ENCODE results near the gene PARS2. TPM values are rescaled to one million over a fixed set of nuclear protein-coding genes. Genes with fewer than 3 reads are reported as not detected.

Gene PARS2
- 7.1 and 8.2 TPM in 2 replicates for total RNA-seq
- long read RNA-seq, transcript PARS2-201 (2 exons, 2,347 nt) = major isoform, 18 of 22 reads
- long read RNA-seq, partial matches to known transcripts = 0 of 22 reads
- long read RNA-seq, other reads (novel, unspliced or antisense) = 4 of 22 reads

- Mint-ChIP-seq H3K9me3 (no peaks in the 10 kb centered on the region), H3K4me3 (peak within 1 kb of the TSS; percentile 88)
- DNase-seq (ENCODE audit: low read depth, low spot score) = peak; percentile 91
Observed at GRCh38 chr1:54764133-54764921, at the start of gene PARS2. Gene PARS2, minus strand, starts transcription at chr1:54764523. Its CDS starts 5,362 bp downstream, at chr1:54759161.

DNA sequence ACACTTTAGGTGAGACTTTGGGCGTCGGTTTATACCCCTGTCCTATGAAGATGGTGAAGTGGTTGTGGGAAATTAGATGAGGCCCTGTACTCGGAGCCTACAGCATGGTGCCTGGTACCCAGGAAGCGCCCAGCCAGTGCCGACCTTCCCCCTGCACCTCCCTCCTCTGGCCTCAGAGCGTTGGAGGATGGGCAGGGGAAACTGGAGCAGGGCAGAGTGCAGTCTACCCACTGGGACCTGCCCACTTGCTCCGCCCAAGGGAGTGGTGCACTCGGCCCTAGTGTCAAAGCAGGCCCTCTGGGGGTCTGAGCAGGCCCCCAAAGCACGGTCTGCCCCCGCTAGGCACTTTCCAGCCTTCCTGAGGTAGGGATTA is 49.8 kb upstream of the PARS2 start:
- no peaks in the 10 kb centered on the region for H3K36me3 Mint-ChIP-seq (ENCODE audit: low read depth)
- peaks cover 14% of the 10 kb centered on the region for H3K27me3 Mint-ChIP-seq (ENCODE audit: low read depth)
- no peak for DNase-seq (ENCODE audit: low read depth, low spot score)
- H3K9me3 Mint-ChIP-seq = no peaks in the 10 kb centered on the region
- TF ChIP-seq, protein P1, sequence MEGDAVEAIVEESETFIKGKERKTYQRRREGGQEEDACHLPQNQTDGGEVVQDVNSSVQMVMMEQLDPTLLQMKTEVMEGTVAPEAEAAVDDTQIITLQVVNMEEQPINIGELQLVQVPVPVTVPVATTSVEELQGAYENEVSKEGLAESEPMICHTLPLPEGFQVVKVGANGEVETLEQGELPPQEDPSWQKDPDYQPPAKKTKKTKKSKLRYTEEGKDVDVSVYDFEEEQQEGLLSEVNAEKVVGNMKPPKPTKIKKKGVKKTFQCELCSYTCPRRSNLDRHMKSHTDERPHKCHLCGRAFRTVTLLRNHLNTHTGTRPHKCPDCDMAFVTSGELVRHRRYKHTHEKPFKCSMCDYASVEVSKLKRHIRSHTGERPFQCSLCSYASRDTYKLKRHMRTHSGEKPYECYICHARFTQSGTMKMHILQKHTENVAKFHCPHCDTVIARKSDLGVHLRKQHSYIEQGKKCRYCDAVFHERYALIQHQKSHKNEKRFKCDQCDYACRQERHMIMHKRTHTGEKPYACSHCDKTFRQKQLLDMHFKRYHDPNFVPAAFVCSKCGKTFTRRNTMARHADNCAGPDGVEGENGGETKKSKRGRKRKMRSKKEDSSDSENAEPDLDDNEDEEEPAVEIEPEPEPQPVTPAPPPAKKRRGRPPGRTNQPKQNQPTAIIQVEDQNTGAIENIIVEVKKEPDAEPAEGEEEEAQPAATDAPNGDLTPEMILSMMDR (conservative IDR thresholded peaks at IDR 0.05) = no peak
- peaks cover 5% of the 10 kb centered on the region for H3K4me1 Mint-ChIP-seq
- H3K27ac Mint-ChIP-seq (ENCODE audit: unreplicated experiment) = no peak overlapping the region
- no peak overlapping the region for H3K4me3 Mint-ChIP-seq

More at GRCh38 chr1:54764133-54764921, at the start of gene PARS2:
- H3K27me3 Mint-ChIP-seq (ENCODE audit: low read depth) = peaks cover 10% of the 10 kb centered on the region
- H3K4me1 Mint-ChIP-seq = peaks cover 20% of the 10 kb centered on the region
- peak within 1 kb of the TSS; percentile 98 for H3K27ac Mint-ChIP-seq (ENCODE audit: unreplicated experiment)
- no peaks in the 10 kb centered on the region for H3K36me3 Mint-ChIP-seq (ENCODE audit: low read depth)
- TF ChIP-seq, protein P1 (conservative IDR thresholded peaks at IDR 0.05) = no peak

GRCh38 chr1:54813485-54814125 is 49.3 kb upstream of the PARS2 start:
- peaks cover 5% of the 10 kb centered on the region for H3K4me1 Mint-ChIP-seq
- H3K36me3 Mint-ChIP-seq (ENCODE audit: low read depth) = no peaks in the 10 kb centered on the region
- TF ChIP-seq, protein P1 (conservative IDR thresholded peaks at IDR 0.05) = no peak
- no peak overlapping the region for H3K4me3 Mint-ChIP-seq
- H3K27ac Mint-ChIP-seq (ENCODE audit: unreplicated experiment) = no peak overlapping the region
- H3K9me3 Mint-ChIP-seq = no peaks in the 10 kb centered on the region
- H3K27me3 Mint-ChIP-seq (ENCODE audit: low read depth) = peaks cover 14% of the 10 kb centered on the region
- DNase-seq (ENCODE audit: low read depth, low spot score) = no peak

DNA sequence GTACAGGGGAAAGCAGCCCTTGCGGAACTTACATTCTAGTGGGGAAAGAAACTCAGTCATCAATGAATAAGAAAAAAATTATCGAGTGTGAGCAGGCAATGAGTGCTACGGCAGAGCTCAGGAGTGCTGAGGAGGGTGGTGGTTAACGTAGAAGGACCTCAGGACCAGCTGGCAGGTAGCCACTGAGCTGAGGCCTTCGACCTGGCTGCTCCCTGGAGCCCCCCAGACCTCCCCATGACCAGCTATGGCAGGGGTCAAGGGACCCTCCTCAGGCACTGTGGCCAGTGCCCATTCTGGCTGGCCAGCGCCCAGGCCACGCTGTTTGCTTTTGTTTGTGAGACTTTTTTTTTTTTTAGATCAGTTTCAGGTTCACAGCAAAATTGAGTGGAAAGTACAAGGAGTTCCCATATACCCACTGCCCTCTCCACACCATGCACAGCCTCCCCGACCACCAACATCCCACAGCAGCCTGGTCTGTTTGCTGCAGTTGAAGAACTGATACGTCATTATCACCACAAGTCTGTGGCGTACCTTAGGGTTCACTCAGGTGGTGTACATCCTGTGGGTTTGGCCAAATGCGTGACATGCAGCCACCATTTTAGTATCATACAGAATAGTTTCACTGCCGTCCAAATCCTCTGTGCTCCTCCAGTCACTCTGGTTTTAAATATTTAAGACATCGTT is 48.6 kb upstream of the PARS2 start:
- TF ChIP-seq, protein P1 (conservative IDR thresholded peaks at IDR 0.05) = no peak
- Mint-ChIP-seq H3K27me3 (ENCODE audit: low read depth) (peaks cover 11% of the 10 kb centered on the region), H3K9me3 (no peaks in the 10 kb centered on the region), H3K36me3 (ENCODE audit: low read depth) (no peaks in the 10 kb centered on the region), H3K4me1 (peaks cover 5% of the 10 kb centered on the region), H3K27ac (ENCODE audit: unreplicated experiment) (no peak overlapping the region), H3K4me3 (no peak overlapping the region)
- DNase-seq (ENCODE audit: low read depth, low spot score) = no peak
